AG04450 (cell line): Measurements from ENCODE around the gene HGD. TPM values are rescaled to one million over a fixed set of nuclear protein-coding genes. Genes with fewer than 3 reads are reported as not detected.
"Not testable (repeated sequence)": the region's sequence is repeated elsewhere in the genome, so short reads cannot be mapped to it uniquely, and the experiment has no call there.

Source experiments
- CTCF ChIA-PET: fragments of 300-600, 350-600 bp; formaldehyde crosslinking; extraction: SDS; loops from one replicate; lab custom pipeline; 2022; ENCODE audit warnings: antibody characterized with exemption, inconsistent platforms; lab: Charles Lee
- POLR2A ChIA-PET: fragments of 350-600 bp; formaldehyde crosslinking; extraction: SDS; loops from one replicate; lab custom pipeline; 2021; ENCODE audit warnings: antibody characterized with exemption, inconsistent platforms; lab: Yijun Ruan, JAX
- DNase-seq: peaks from one replicate; pipeline ENCODE4 v3.0.0-alpha.2; 2011; ENCODE audit warnings: low read depth, low spot score
- H3K27ac ChIP-seq: one replicate; pipeline ENCODE4 v1.5.1; 2012; ENCODE audit warnings: low read depth, low read length, control low read depth
- H3K27me3 ChIP-seq: one replicate; pipeline ENCODE4 v1.6.0; 2012; ENCODE audit warnings: low read length; ENCODE audit not compliant: control insufficient read depth, insufficient read depth
- H3K4me3 ChIP-seq: 2 replicates; pipeline ENCODE4 v1.5.1; 2011; ENCODE audit warnings: mild to moderate bottlenecking, low read depth, low read length, control low read depth
- H3K9me3 ChIP-seq: 2 replicates; pipeline ENCODE4 v1.5.1; 2012; ENCODE audit warnings: low read length; ENCODE audit not compliant: control insufficient read depth, insufficient read depth
- CTCF ChIP-seq: IDR thresholded peaks from 2 replicates; pipeline ENCODE4 v1.5.1; 2011; ENCODE audit warnings: low read depth, low read length, control low read depth, inconsistent platforms
- polyA plus RNA-seq: library from polyadenylated mRNA; depleted of rRNA; stranded (reverse); fragments of >200 nt; gene quantifications from 2 replicates; pipeline ENCODE4 v1.2.3, GENCODE V29; 2011

HGD gene
- polyA plus RNA-seq, 1 experiment: 0.14 TPM

GRCh38 chr3:120634539-120634938 lies 47.5 kb downstream of the HGD start:
- Histone ChIP-seq H3K9me3 (no peaks in the 10 kb centered on the region), H3K4me3 (no peak overlapping the region), H3K27me3 (no peaks in the 10 kb centered on the region), H3K27ac (no peak overlapping the region)
- CTCF ChIA-PET: no interaction called here
- TF ChIP-seq CTCF: no peak
- POLR2A ChIA-PET: no interaction called here
- DNase-seq: no peak

GRCh38 chr3:120625159-120625586 lies 56.9 kb downstream of the HGD start:
- no peak for TF ChIP-seq CTCF
- no peak for DNase-seq

GRCh38 chr3:120623727-120624093 lies 58.3 kb downstream of the HGD start:
- Histone ChIP-seq H3K9me3 (peaks cover 16% of the 10 kb centered on the region), H3K4me3 (no peak overlapping the region), H3K27ac (no peak overlapping the region), H3K27me3 (no peaks in the 10 kb centered on the region)
- ChIA-PET CTCF (no interaction called here), POLR2A (no interaction called here)
- TF ChIP-seq CTCF: no peak
- no peak for DNase-seq

More at GRCh38 chr3:120625159-120625586, 56.9 kb downstream of the HGD start:
- Histone ChIP-seq H3K27me3 (no peaks in the 10 kb centered on the region), H3K4me3 (no peak overlapping the region), H3K27ac (no peak overlapping the region), H3K9me3 (peaks cover 16% of the 10 kb centered on the region)
- ChIA-PET CTCF (no interaction called here), POLR2A (no interaction called here)

GRCh38 chr3:120622870-120623726 lies 58.9 kb downstream of the HGD start:
- no peak for DNase-seq
- Histone ChIP-seq H3K4me3 (no peak overlapping the region), H3K27ac (no peak overlapping the region), H3K27me3 (no peaks in the 10 kb centered on the region), H3K9me3 (peaks cover 16% of the 10 kb centered on the region)
- ChIA-PET POLR2A (no interaction called here), CTCF (no interaction called here)
- no peak for TF ChIP-seq CTCF

GRCh38 chr3:120622457-120622856 lies 59.6 kb downstream of the HGD start:
- no peak for DNase-seq
- Histone ChIP-seq H3K9me3 (peaks cover 16% of the 10 kb centered on the region), H3K27me3 (no peaks in the 10 kb centered on the region), H3K27ac (no peak overlapping the region), H3K4me3 (no peak overlapping the region)
- CTCF ChIA-PET: no interaction called here
- POLR2A ChIA-PET: no interaction called here
- TF ChIP-seq CTCF: no peak

GRCh38 chr3:120616745-120617144 lies 65.3 kb downstream of the HGD start:
- H3K4me3 ChIP-seq, POLR2A ChIA-PET, H3K9me3 ChIP-seq, H3K27me3 ChIP-seq, DNase-seq, H3K27ac ChIP-seq: not testable (repeated sequence)
- CTCF ChIA-PET: interaction anchor here (2.2 kb wide), 1 partner anchor 178 kb away, joined by 6 read pairs; no protein-coding TSS in a partner anchor
